C4-2B (cell line): Measurements from ENCODE around the gene PELI2.

ENCODE experiments used
- H3K27ac ChIP-seq: fragments of 450-650 bp; 2 replicates; pipeline ENCODE4 v1.5.1; 2017
- CTCF ChIP-seq: fragments of 450-650 bp; conservative IDR thresholded peaks from 2 replicates; pipeline ENCODE4 v1.5.1; 2017; ENCODE audit warnings: mild to moderate bottlenecking
- ZFX ChIP-seq: fragments of 450-650 bp; IDR thresholded peaks from 2 replicates; pipeline ENCODE4 v1.6.1; 2017

Gene PELI2

GRCh38 chr14:56297449-56297848 lies 179.2 kb downstream of the PELI2 start:
- no peak overlapping the region for H3K27ac ChIP-seq
- TF ChIP-seq ZFX, result no peak
- no peak for TF ChIP-seq CTCF

- TF ChIP-seq CTCF, result no peak
- TF ChIP-seq ZFX, result no peak
Measured at GRCh38 chr14:56299306-56299984, 181.2 kb downstream of the PELI2 start.

GRCh38 chr14:56300495-56300894 lies 182.3 kb downstream of the PELI2 start:
- H3K27ac ChIP-seq, result no peak overlapping the region

More at GRCh38 chr14:56299306-56299984, 181.2 kb downstream of the PELI2 start:
- H3K27ac ChIP-seq, result no peak overlapping the region

GRCh38 chr14:56304456-56304855 lies 186.2 kb downstream of the PELI2 start:
- TF ChIP-seq CTCF (no peak), ZFX (no peak)
- H3K27ac ChIP-seq, result no peak overlapping the region

More at GRCh38 chr14:56300495-56300894, 182.3 kb downstream of the PELI2 start:
- TF ChIP-seq ZFX (no peak), CTCF (no peak)

DNA sequence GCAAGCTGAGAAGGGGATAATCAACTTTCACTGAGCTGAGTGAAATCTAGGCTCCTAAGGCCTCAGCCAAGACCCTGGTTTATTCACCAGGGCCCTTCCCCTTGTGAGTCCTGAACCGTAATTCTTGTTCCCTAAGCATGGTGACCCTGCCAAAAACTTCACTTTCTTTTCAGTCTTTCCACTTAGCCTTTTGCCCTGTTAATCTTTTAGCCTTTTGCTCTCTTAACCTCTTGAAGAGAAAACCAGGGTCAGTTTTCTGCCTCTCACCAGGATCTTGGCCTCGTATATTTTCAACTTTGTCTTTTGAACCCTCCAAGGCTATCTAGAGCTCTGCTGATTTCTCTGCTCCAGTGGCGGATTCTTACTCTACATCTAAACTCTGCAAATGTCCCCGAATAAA lies 191.0 kb downstream of the PELI2 start:
- no peak for TF ChIP-seq CTCF
- TF ChIP-seq ZFX, result no peak
- no peak overlapping the region for H3K27ac ChIP-seq

DNA sequence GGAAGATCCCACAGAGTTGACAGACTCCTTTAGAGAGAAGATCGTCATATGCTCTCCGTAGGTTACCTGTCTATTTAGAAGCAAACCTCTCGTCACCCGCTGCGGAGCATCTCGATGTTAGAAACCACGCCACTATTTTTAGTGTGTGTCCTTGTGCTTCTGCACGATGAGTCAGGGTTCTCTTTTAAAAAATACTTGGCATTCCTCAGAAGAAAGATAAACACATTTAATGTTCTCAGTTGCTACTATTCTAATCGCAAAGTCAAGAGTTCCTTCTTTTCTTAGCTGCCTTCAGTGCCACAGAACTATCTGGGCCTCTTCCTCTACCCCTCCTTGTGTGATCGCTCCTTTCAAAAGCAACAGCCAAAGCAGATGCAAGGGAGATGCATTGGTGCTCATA lies 192.4 kb downstream of the PELI2 start:
- H3K27ac ChIP-seq, result no peak overlapping the region
- TF ChIP-seq CTCF (no peak), ZFX (no peak)

GRCh38 chr14:56313789-56314188 lies 195.6 kb downstream of the PELI2 start:
- H3K27ac ChIP-seq, result no peak overlapping the region
- TF ChIP-seq CTCF (no peak), ZFX (no peak)
